A549 (cell line): Measurements from ENCODE around the gene PDIA5. TPM values are rescaled to one million over a fixed set of nuclear protein-coding genes. Genes with fewer than 3 reads are reported as not detected.

ENCODE experiments used
- ATAC-seq, 2 experiments: fragments of 200-7000 bp in 1 of 2; fragments of >200 bp in 1 of 2; cut with Nextera tagmentation in 1 of 2; cut with Tn5 transposase in 1 of 2; 3 replicates each; pipeline versions ENCODE4 v1.8.0 to v1.9.1; 2018 to 2020; ENCODE audit warnings: mild to moderate bottlenecking in 1 of 2, moderate library complexity in 1 of 2
- CTCF ChIA-PET: fragments of 300-600 bp; sonication (Branson Sonifier 250); formaldehyde crosslinking; extraction: SDS; loops from one replicate; lab custom pipeline; 2021; ENCODE audit warnings: antibody characterized with exemption, inconsistent platforms; lab: Yijun Ruan, JAX
- POLR2A ChIA-PET: fragments of 350-600 bp; formaldehyde crosslinking; extraction: SDS; loops from one replicate; lab custom pipeline; 2021; ENCODE audit warnings: antibody characterized with exemption, inconsistent platforms; lab: Yijun Ruan, JAX
- DNase-seq, 2 experiments: peaks; one replicate each; pipeline versions ENCODE4 v3.0.0 to v3.0.0-alpha.2; 2011 to 2016; ENCODE audit warnings: low read depth in 1 of 2, low spot score in 1 of 2
- FAIRE-seq: peaks from 2 replicates; lab custom pipeline; 2011; peaks lifted over from hg19 to GRCh38; lab: Jason Lieb, UNC
- H3K27ac ChIP-seq, 2 experiments: fragments of >200 bp; sonication (Bioruptor Twin); formaldehyde crosslinking; 3 replicates each; pipeline ENCODE4 v1.5.1; 2016 to 2017
- H3K4me1 ChIP-seq: fragments of >200 bp; sonication (Bioruptor Twin); formaldehyde crosslinking; 3 replicates; pipeline ENCODE4 v1.6.1; 2016
- H3K4me2 ChIP-seq: fragments of >200 bp; sonication (Bioruptor Twin); formaldehyde crosslinking; 3 replicates; pipeline ENCODE4 v1.6.1; 2016
- H3K4me3 ChIP-seq: fragments of >200 bp; sonication (Bioruptor Twin); formaldehyde crosslinking; 3 replicates; pipeline ENCODE4 v1.5.1; 2016
- H3K9me3 ChIP-seq: fragments of >200 bp; sonication (Bioruptor Twin); formaldehyde crosslinking; 3 replicates; pipeline ENCODE4 v1.6.1; 2016
- BCL3 ChIP-seq: fragments of >200 bp; sonication (Bioruptor Twin); formaldehyde crosslinking; IDR thresholded peaks from 3 replicates; pipeline ENCODE4 v1.6.1; 2016
- CEBPB ChIP-seq, 2 experiments: fragments of >200 bp in 1 of 2; sonication (Bioruptor Twin) in 1 of 2; formaldehyde crosslinking in 1 of 2; IDR thresholded peaks; 2 replicates each; pipeline ENCODE4 v1.6.1; 2012 to 2016
- CTCF ChIP-seq: fragments of >200 bp; sonication (Bioruptor Twin); formaldehyde crosslinking; IDR thresholded peaks from 3 replicates; pipeline ENCODE4 v1.5.1; 2016
- EHMT2 ChIP-seq: fragments of 200-600 bp; sonication (generic); IDR thresholded peaks from 2 replicates; pipeline ENCODE4 v1.6.1; 2016; ENCODE audit warnings: antibody characterized with exemption, low read depth, mild to moderate bottlenecking, moderate library complexity
- ELK1 ChIP-seq: fragments of 150-350 bp; IDR thresholded peaks from 2 replicates; pipeline ENCODE4 v1.6.1; 2014; ENCODE audit warnings: low read depth, mild to moderate bottlenecking, low read length
- ESRRA ChIP-seq: fragments of 150-350 bp; IDR thresholded peaks from 2 replicates; pipeline ENCODE4 v1.6.1; 2014; ENCODE audit warnings: mild to moderate bottlenecking, low read length, borderline replicate concordance
- FOSB ChIP-seq: fragments of 250-450 bp; sonication (Bioruptor Pico); IDR thresholded peaks from 2 replicates; pipeline ENCODE4 v1.5.0; 2020; ENCODE audit warnings: mild to moderate bottlenecking, moderate library complexity
- FOSL2 ChIP-seq, 2 experiments: fragments of 450-650 bp in 1 of 2; fragments of >200 bp in 1 of 2; sonication (Bioruptor Twin) in 1 of 2; formaldehyde crosslinking; IDR thresholded peaks; 2 replicates each; pipeline versions ENCODE4 v1.5.0 to v1.6.1; 2016 to 2020; ENCODE audit warnings: mild to moderate bottlenecking in 1 of 2, moderate library complexity in 1 of 2
- HDAC2 ChIP-seq: fragments of 200-600 bp; sonication (generic); IDR thresholded peaks from 2 replicates; pipeline ENCODE4 v1.6.1; 2016
- HOXA7 ChIP-seq: fragments of 250-450 bp; sonication (Bioruptor Pico); IDR thresholded peaks from 2 replicates; pipeline ENCODE4 v1.5.0; 2020; ENCODE audit warnings: mild to moderate bottlenecking, moderate library complexity
- JUNB ChIP-seq: fragments of >200 bp; sonication (Bioruptor Twin); formaldehyde crosslinking; IDR thresholded peaks from 2 replicates; pipeline ENCODE4 v1.6.1; 2016
- KDM5A ChIP-seq: fragments of 200-600 bp; sonication (generic); IDR thresholded peaks from 2 replicates; pipeline ENCODE4 v1.6.1; 2016; ENCODE audit warnings: antibody characterized with exemption, mild to moderate bottlenecking
- MAX ChIP-seq: IDR thresholded peaks from 2 replicates; pipeline ENCODE4 v1.6.1; 2012
- PHF8 ChIP-seq: fragments of 200-600 bp; sonication (generic); IDR thresholded peaks from 2 replicates; pipeline ENCODE4 v1.6.1; 2016; ENCODE audit warnings: low read depth, mild to moderate bottlenecking, antibody characterized with exemption, moderate library complexity, borderline replicate concordance
- RAD21 ChIP-seq, 2 experiments: fragments of >200 bp in 1 of 2; sonication (Bioruptor Twin) in 1 of 2; formaldehyde crosslinking in 1 of 2; IDR thresholded peaks in 1 of 2; conservative IDR thresholded peaks in 1 of 2; 2 replicates in 1 of 2; 3 replicates in 1 of 2; pipeline ENCODE4 v1.6.1; 2012 to 2018; ENCODE audit warnings: inconsistent platforms in 1 of 2
- RNF2 ChIP-seq: fragments of 200-600 bp; sonication (generic); IDR thresholded peaks from 2 replicates; pipeline ENCODE4 v1.6.1; 2016; ENCODE audit warnings: low read depth, mild to moderate bottlenecking, antibody characterized with exemption, moderate library complexity, borderline replicate concordance
- SMC3 ChIP-seq: fragments of >200 bp; sonication (Bioruptor Twin); formaldehyde crosslinking; IDR thresholded peaks from 3 replicates; pipeline ENCODE4 v1.6.1; 2018; ENCODE audit warnings: inconsistent platforms
- TFCP2L1 ChIP-seq: fragments of 250-450 bp; sonication (Bioruptor Pico); IDR thresholded peaks from 2 replicates; pipeline ENCODE4 v1.5.0; 2021; ENCODE audit warnings: mild to moderate bottlenecking
- TP53 ChIP-seq: fragments of 250-450 bp; sonication (Bioruptor Pico); IDR thresholded peaks from 2 replicates; pipeline ENCODE4 v1.5.0; 2021; ENCODE audit warnings: mild to moderate bottlenecking, moderate library complexity
- ZC3H11A ChIP-seq: fragments of 450-650 bp; IDR thresholded peaks from 2 replicates; pipeline ENCODE4 v1.6.1; 2014; ENCODE audit warnings: antibody characterized with exemption, mild to moderate bottlenecking
- ZNF302 ChIP-seq: fragments of 250-450 bp; sonication (Bioruptor Pico); IDR thresholded peaks from 2 replicates; pipeline ENCODE4 v1.9.0; 2021; ENCODE audit warnings: inconsistent platforms, mild to moderate bottlenecking, moderate library complexity
- ZSCAN20 ChIP-seq: fragments of 250-450 bp; sonication (Bioruptor Pico); IDR thresholded peaks from 2 replicates; pipeline ENCODE4 v1.8.0; 2022; ENCODE audit warnings: mild to moderate bottlenecking, moderate library complexity
- WGBS: methylation state at CpG from one replicate; pipeline ENCODE4 v1.1.6; 2017; ENCODE audit errors: missing lambda C conversion rate; 5-methylcytosine and 5-hydroxymethylcytosine counted together
- polyA plus RNA-seq, 4 experiments: library from polyadenylated mRNA; depleted of rRNA in 3 of 4; stranded (reverse); fragments of >200 nt; fragmentation: RNase III in 1 of 4; extraction: RNeasy Plus Mini Kit Qiagen cat#74134 plus additional on column Dnase treatment in 1 of 4; gene quantifications; 2 replicates in 3 of 4; 3 replicates in 1 of 4; pipeline ENCODE4 v1.2.3, GENCODE V29; 2011 to 2017

Gene PDIA5
- polyA plus RNA-seq, 2 of the 4 experiments (the other 2 are of a cell fraction) = 17.5 to 28.1 TPM

- FAIRE-seq = no peak
- H3K9me3 ChIP-seq = no peaks in the 10 kb centered on the region
- H3K4me3 ChIP-seq = no peak overlapping the region
- H3K4me1 ChIP-seq = peaks cover 28% of the 10 kb centered on the region
- WGBS = 96% methylated on average over 8 of the region's 8 CpGs
- POLR2A ChIA-PET = no interaction called here
- TF ChIP-seq PHF8 = no peak
- no peak for TF ChIP-seq KDM5A
- TF ChIP-seq CEBPB (IDR thresholded peaks at IDR 0.05) = no peak
- no peak for TF ChIP-seq JUNB
- TF ChIP-seq TFCP2L1 (CRISPR knock-in tag) = no peak
- TF ChIP-seq HOXA7 (CRISPR knock-in tag) = no peak
- TF ChIP-seq ESRRA = no peak
- TF ChIP-seq, all 56 proteins: peak for 0
- no peak overlapping the region for H3K27ac ChIP-seq
- DNase-seq (no peak), ATAC-seq (no peak)
- CTCF ChIA-PET = no interaction called here
- no peak overlapping the region for H3K4me2 ChIP-seq
These were observed 33.5 kb downstream of the PDIA5 start for GRCh38 chr3:123100193-123100776.

DNA sequence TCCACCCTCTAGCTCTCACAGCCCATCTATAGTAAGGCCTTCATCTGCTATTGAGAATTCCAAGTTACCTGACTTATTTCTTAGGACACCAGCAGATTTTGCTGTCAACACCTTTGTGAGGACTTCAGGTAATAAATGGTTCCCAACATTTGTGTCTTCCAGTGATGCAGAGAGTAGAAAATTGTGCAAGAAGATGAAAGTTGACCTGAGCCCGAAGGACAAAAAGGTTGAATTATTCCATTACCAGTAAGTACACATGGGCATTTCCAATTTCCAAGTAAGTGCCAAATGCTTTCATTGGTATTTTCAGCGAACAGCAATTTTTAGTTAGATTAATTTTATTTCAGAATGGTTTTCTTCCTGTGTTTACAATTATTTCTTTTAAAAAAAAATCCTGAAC lies 35.4 kb downstream of the PDIA5 start:
- Histone ChIP-seq H3K4me2 (no peak overlapping the region), H3K4me1 (peaks cover 28% of the 10 kb centered on the region), H3K27ac (no peak overlapping the region), H3K4me3 (no peak overlapping the region), H3K9me3 (no peaks in the 10 kb centered on the region)
- DNase-seq (no peak), FAIRE-seq (no peak), ATAC-seq (no peak)
- WGBS = 89% methylated on average over 2 of the region's 2 CpGs
- ChIA-PET POLR2A (no interaction called here), CTCF (interaction anchor here (0.9 to 1.1 kb wide), 2 partner anchors 7 to 159 kb away, joined by 3 read pairs; no protein-coding TSS in a partner anchor)
- TF ChIP-seq MAX (no peak), RNF2 (no peak), FOSB (CRISPR knock-in tag) (no peak), FOSL2 (IDR thresholded peaks at IDR 0.05) (no peak), FOSL2 (CRISPR knock-in tag; IDR thresholded peaks at IDR 0.05) (no peak), ELK1 (no peak), ZSCAN20 (CRISPR knock-in tag) (no peak), SMC3 (no peak)

DNA sequence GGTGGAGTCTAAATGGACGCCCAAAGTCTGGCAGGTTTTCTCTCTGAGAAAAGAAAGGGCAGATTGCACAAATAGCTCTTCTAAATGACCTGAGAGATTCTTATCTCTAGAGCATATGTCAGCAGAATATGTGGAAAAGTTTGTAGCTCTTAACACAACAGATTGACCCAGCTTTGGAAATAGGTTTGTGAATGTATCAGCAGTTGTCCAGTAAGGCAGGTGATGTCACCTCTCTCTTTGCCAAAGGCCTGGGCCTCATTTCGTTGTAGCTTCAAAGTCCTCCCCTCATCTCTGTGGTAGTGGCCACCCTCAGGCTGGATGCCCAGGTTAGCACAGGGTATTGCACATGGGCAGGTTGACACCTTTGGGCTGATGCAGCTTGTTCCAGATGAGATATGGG lies 36.0 kb downstream of the PDIA5 start:
- TF ChIP-seq BCL3 (no peak), HDAC2 (no peak), EHMT2 (no peak), CTCF (no peak), ZC3H11A (no peak), TP53 (CRISPR knock-in tag) (no peak), RAD21 (conservative IDR thresholded peaks at IDR 0.05 in 1 of 2, IDR thresholded peaks at IDR 0.05 in 1 of 2) (no peak), ZNF302 (CRISPR knock-in tag) (no peak)
- ATAC-seq (no peak), DNase-seq (no peak), FAIRE-seq (no peak)
- H3K9me3 ChIP-seq = no peaks in the 10 kb centered on the region
- POLR2A ChIA-PET = no interaction called here
- H3K4me3 ChIP-seq = no peak overlapping the region
- CTCF ChIA-PET = interaction anchor here (0.9 to 1.1 kb wide), 2 partner anchors 8 to 159 kb away, joined by 3 read pairs; no protein-coding TSS in a partner anchor
- H3K4me1 ChIP-seq = peaks cover 26% of the 10 kb centered on the region
- H3K27ac ChIP-seq = no peak overlapping the region
- 93% methylated on average over 2 of the region's 2 CpGs for WGBS
- no peak overlapping the region for H3K4me2 ChIP-seq
